ENCODE measurements around the gene NGEF.

The NGEF gene

DNA sequence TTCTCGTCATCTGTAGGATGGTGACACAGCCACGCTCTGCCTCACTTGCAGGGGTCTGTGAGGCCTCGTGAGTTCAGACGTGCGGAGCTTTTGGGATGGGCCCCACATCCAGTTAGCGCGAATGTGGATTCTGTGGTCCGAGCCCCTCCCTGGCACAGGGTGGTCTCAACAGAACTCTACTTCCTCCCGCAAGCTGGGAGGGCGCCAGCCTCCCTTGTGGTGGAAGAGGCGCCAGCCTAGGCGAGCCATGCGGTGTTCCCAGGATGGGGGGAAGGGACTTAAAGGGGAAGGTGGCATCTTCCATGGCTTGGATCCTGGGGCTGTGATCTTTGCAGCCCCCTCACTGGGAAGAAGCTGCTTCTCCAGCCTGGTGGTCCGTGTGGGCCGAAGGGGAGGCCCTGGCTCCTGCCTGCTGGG lies 141.6 kb downstream of the NGEF start:
- Histone ChIP-seq H3K4me3 (no peak overlapping the region), H3K27ac (no peak overlapping the region)
- peak; percentile 43 for DNase-seq (ENCODE audit: low spot score)
- TF ChIP-seq, protein P1, sequence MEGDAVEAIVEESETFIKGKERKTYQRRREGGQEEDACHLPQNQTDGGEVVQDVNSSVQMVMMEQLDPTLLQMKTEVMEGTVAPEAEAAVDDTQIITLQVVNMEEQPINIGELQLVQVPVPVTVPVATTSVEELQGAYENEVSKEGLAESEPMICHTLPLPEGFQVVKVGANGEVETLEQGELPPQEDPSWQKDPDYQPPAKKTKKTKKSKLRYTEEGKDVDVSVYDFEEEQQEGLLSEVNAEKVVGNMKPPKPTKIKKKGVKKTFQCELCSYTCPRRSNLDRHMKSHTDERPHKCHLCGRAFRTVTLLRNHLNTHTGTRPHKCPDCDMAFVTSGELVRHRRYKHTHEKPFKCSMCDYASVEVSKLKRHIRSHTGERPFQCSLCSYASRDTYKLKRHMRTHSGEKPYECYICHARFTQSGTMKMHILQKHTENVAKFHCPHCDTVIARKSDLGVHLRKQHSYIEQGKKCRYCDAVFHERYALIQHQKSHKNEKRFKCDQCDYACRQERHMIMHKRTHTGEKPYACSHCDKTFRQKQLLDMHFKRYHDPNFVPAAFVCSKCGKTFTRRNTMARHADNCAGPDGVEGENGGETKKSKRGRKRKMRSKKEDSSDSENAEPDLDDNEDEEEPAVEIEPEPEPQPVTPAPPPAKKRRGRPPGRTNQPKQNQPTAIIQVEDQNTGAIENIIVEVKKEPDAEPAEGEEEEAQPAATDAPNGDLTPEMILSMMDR (IDR thresholded peaks at IDR 0.05), result no peak

DNA sequence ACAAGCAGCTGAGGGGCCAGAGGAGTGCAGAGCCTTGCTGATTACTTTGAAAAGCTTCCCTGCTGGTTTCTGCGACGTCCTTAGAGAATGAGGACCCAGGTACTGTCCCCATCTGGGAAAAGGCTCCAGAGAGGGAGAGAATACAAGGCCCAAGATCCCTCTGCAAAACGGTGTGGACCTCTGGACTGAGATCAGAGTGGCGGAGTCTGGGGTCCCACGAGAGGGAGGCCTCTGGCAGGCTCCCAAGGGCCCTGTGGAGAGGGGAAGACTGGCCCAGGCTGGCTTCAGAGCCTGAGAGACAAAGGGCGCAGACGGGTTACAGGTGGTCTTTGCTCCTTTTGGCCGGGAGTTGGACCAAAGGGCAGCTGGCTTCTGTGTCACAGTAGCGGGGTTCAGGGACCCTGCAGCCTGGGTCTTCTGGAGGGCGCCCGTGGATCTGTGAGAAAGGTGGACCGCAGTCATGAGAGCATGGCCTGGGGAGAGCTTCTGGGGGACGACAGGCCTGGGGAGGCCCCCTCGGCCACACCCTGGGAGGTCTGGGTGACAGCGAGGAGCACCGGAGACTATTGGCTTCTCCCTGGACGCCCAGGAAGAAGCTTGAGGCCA lies 142.2 kb downstream of the NGEF start:
- TF ChIP-seq, protein P1 (IDR thresholded peaks at IDR 0.05), result no peak
- peak; percentile 38 for DNase-seq (ENCODE audit: low spot score)
- H3K27ac ChIP-seq, result no peak overlapping the region
- H3K4me3 ChIP-seq, result no peak overlapping the region

DNA sequence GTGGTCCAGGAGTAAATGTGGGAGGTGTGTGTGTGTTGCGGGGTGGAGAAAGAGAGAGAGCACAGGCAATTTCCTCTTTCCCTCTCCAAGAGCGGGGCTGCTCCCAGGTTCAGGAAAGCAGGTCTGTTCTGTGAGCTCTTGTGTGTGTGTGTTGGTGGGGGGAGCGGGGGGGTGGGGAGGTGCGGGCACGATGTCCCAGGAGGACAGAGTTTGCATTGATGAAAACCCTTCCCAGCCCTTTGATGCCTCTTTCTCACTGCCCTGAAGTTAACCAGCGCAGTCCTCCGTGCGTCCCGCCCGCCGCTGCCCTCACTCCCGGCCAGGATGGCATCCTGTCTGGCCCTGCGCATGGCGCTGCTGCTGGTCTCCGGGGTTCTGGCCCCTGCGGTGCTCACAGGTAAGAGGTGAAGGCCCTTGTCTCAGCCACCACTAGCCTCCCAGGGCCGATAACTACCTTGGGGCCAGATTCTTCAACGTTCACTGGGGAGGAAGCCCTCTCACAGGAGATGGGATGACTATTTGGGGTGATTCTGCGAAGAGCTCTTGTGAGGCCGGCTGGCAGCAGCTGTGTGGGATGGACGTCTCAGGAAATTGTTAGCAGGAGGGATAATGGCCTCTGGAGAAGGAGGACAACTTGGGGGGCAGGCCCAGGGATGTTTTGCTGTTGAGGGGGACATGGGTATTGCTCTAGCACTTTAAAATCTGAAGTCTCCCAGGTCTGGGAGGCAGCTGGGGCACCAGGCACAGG lies 142.9 kb downstream of the NGEF start, which contains the start of gene SNORC:
TSS of gene SNORC (plus strand) at position 247 of the 748 bp plus-strand sequence. CDS start at position 325, 78 bp downstream.
- TF ChIP-seq, protein P1 (IDR thresholded peaks at IDR 0.05), result no peak
- Histone ChIP-seq H3K27ac (no peak within 1 kb of the TSS), H3K4me3 (no peak within 1 kb of the TSS)
- DNase-seq (ENCODE audit: low spot score), result peak; percentile 33

DNA sequence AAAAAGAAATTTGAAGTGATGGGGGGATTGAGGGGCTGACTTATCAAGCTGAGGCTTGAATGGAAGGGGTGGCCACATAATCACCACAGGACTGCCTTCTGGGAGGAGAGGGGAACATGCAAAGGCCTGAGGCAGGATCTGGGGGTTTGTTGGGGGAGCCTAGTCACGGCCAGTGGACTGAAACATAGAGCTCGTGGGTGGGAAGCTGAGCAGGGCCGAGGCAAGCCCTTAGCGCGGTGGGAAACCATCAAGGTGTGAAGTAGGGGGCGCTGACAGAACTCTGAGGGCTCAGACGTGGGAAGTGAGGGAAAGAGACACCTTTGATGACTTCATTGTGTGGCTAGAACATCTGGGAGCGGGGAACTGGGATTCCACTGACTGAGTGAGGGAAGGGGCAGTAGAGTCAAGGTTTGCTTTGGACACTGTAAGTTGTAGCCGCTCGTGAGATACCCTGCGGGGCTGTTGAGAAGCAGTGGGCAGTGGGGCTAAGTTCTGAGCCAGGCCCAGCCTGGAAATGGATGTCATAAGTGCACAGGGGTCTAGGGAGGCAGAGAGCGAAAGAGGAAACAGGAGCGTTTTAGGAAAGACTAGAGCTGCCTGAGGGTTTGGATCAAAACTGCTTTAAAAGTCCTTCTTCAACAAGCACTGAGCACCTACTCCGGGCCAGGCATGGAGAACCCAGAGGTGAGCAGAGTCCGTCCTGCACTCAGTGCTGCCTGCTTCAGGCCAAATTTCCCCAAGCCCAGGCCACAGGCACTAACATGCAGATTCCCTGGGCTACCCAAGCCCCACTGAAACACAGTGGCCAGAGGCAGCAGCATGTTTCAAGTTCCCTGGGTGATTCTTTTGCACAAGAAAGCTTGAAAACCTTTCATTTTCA lies 143.7 kb downstream of the NGEF start:
- TF ChIP-seq, protein P1 (IDR thresholded peaks at IDR 0.05), result no peak

DNA sequence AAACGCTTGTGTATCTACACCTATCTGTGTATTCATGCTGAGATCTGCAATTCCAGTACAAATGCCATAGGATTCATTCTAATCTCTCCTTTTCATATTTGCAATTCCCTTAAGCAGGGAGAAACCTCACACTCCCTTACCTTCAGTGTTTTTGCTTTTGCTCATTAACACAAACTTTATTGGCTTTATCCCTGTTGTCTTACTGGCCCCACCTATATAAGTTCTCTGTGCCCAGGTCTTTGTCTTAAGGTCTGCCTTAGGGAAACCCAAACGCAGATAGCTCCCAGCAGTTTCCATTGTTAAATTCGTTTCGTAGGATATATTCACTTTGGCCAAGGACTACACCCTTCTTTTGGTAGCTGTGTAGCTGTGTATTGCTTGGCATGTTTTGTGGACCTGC lies 147.0 kb downstream of the NGEF start:
- TF ChIP-seq, protein P1 (IDR thresholded peaks at IDR 0.05), result no peak
- no peak for DNase-seq (ENCODE audit: low spot score)
- no peak overlapping the region for H3K27ac ChIP-seq
- no peak overlapping the region for H3K4me3 ChIP-seq

More for the DNA sequence above, 143.7 kb downstream of the NGEF start:
- H3K4me3 ChIP-seq, result no peak overlapping the region
- H3K27ac ChIP-seq, result no peak overlapping the region
- peak; percentile 57 for DNase-seq (ENCODE audit: low spot score)

DNA sequence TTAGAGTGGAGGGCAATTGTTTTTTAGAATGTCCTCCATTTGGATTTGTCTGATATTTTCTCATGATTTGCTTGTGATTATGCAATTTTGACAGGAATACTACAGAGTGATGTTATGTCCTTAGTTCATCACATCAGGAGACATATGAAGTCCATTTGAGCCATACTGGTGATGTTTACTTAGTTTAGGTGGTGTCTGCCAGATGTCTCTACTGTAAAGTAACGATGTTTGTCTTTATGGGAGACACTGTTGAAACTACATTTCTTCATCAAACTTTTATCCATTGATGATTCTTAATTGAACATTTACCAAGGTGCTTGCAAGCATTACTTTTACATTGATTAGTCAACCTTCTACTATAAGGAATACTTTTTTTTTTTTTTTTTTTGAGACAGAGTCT lies 147.9 kb downstream of the NGEF start:
- TF ChIP-seq, protein P1 (IDR thresholded peaks at IDR 0.05), result no peak
- DNase-seq (ENCODE audit: low spot score), result no peak
- H3K27ac ChIP-seq, result no peak overlapping the region
- H3K4me3 ChIP-seq, result no peak overlapping the region

Measured in coronary artery (tissue), 2 donors.